GM13976 (cell line): Measurements from ENCODE around the gene DNAJB8.

Experiments used
- DNase-seq: peaks from one replicate; pipeline ENCODE4 v3.0.0; 2012; ENCODE audit warnings: low spot score
- CTCF ChIP-seq: IDR thresholded peaks from 2 replicates; pipeline ENCODE4 v1.5.1; 2012; ENCODE audit warnings: borderline replicate concordance, mild to moderate bottlenecking; ENCODE audit not compliant: insufficient read depth; ENCODE audit errors: extremely low read depth, missing control alignments, control extremely low read depth
- in situ Hi-C: fragments of 300-500 bp; cut with MboI; formaldehyde crosslinking; loops from one replicate; pipeline ENCODE4 v1.12.0; 2022; ENCODE audit warnings: low sequenced_read_pairs, mixed read lengths, inconsistent platforms; ENCODE audit not compliant: unreplicated experiment

The DNAJB8 gene

GRCh38 chr3:128445357-128445756, 21.3 kb downstream of the DNAJB8 start:
- no peak for TF ChIP-seq CTCF
- in situ Hi-C loops = no loop called here
- DNase-seq = no peak

- no peak for DNase-seq
- TF ChIP-seq CTCF = no peak
- in situ Hi-C loops = no loop called here
These were observed 22.9 kb downstream of the DNAJB8 start for GRCh38 chr3:128443771-128444170.

GRCh38 chr3:128442949-128443348, 23.7 kb downstream of the DNAJB8 start:
- no peak for TF ChIP-seq CTCF
- DNase-seq = no peak
- in situ Hi-C loops = no loop called here

GRCh38 chr3:128442070-128442469, 24.6 kb downstream of the DNAJB8 start:
- in situ Hi-C loops = no loop called here
- DNase-seq = no peak
- no peak for TF ChIP-seq CTCF

- no peak for DNase-seq
- no peak for TF ChIP-seq CTCF
- in situ Hi-C loops = no loop called here
These were observed 27.5 kb downstream of the DNAJB8 start for GRCh38 chr3:128439226-128439625.

GRCh38 chr3:128438488-128439072, 28.1 kb downstream of the DNAJB8 start:
- in situ Hi-C loops = no loop called here
- TF ChIP-seq CTCF = no peak
- no peak for DNase-seq
